ENCODE data around the gene KCNAB1. TPM values are rescaled to one million over a fixed set of nuclear protein-coding genes. Genes with fewer than 3 reads are reported as not detected.

Gene KCNAB1
- total and polyA plus RNA-seq, 2 of the 8 experiments (the other 6 are each of a cell fraction or from before 2014, with no cell fraction given) = 0.51 to 2.3 TPM

DNA sequence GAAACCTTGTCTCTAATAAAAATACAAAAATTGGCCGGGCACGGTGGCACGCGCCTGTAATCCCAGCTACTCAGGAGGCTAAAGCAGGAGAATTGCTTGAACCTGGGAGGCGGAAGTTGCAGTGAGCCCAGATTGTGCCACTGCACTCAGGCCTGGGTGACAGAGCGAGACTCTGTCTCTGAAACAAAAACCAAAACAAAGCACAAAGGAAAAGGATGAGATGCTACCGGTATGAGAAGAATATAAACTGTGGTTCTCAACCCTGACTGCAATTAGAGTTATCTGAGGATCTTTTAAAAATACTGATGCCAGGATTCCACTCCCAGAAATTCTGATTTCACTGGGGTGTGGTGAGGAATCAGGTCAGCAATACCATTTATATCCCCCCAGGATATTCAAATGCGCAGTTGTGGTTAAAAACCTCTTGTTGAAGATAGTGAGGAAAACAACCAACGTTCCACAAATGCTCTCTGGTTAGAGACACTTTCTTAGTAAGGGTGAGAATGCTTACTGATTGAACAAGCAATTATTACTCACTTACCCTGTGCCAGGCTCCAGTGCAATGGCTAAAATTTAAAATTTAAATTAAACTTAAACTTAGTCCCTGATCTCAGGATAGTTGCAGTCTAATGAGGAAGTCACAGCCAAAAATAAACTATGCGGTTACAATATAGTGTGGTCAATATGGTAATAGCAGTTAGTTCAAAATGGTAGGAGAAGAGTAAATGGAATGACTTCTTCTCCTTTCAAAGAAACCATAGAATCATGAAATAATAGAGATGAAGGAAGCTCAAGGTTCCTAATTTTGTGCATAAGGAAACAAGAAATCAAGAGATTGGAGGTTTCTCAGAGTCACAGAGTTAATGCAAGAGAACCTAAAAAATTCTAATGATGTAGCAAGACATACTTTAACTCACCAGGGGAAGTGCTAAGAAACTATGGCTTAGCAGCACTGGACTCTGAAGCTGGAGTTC, 325.0 kb downstream of the KCNAB1 start:
- H3K4ac ChIP-seq (replicated peaks; ENCODE audit: insufficient read length, low read depth, low read length) = no peak overlapping the region
- no peak overlapping the region for H4K5ac ChIP-seq (ENCODE audit: insufficient read length, low read depth, low read length)
- no peak overlapping the region for H3K9ac ChIP-seq (replicated peaks in 1 of 4; ENCODE audit: extremely low read depth in 1 of 4, low read depth in 3 of 4, low read length in 3 of 4)
- no peak for FAIRE-seq
- H2BK12ac ChIP-seq (ENCODE audit: low read depth, low read length) = no peak overlapping the region
- no peaks in the 10 kb centered on the region for H3K79me2 ChIP-seq (ENCODE audit: control insufficient read depth in 1 of 2, insufficient read depth in 2 of 2, low read length in 2 of 2)
- H2AK5ac ChIP-seq (ENCODE audit: low read depth, low read length) = no peak overlapping the region
- H3K9me3 ChIP-seq (ENCODE audit: insufficient read depth in 2 of 2, low read depth in 1 of 2, low read length in 1 of 2) = no peaks in the 10 kb centered on the region
- DNase-seq (ENCODE audit: low read depth in 1 of 2, low spot score in 2 of 2) = no peak
- no peak overlapping the region for H2BK15ac ChIP-seq (ENCODE audit: low read length)
- H3K27me3 ChIP-seq (replicated peaks in 1 of 4; ENCODE audit: control insufficient read depth in 3 of 4, extremely low read depth in 1 of 4, insufficient read depth in 3 of 4, low read length in 3 of 4) = no peaks in the 10 kb centered on the region
- POLR2A ChIA-PET (ENCODE audit: partially characterized antibody) = no interaction called here
- H3K4me1 ChIP-seq (replicated peaks in 1 of 4; ENCODE audit: control insufficient read depth in 3 of 4, insufficient read depth in 4 of 4, low read length in 3 of 4) = peaks cover 0 to 4% (median 0%) of the 10 kb centered on the region in 4 experiments; a peak in 1 of 7 replicates
- no peak overlapping the region for H4K91ac ChIP-seq (replicated peaks; ENCODE audit: insufficient read length, low read length)
- no peaks in the 10 kb centered on the region for H3K79me1 ChIP-seq (ENCODE audit: low read depth, low read length)
- no peak overlapping the region for H3K18ac ChIP-seq (ENCODE audit: extremely low read depth, low read length)
- no peak overlapping the region for H4K8ac ChIP-seq (ENCODE audit: extremely low read depth, insufficient read depth, low read length)
- H3K4me3 ChIP-seq (ENCODE audit: extremely low read depth in 1 of 4, insufficient read depth in 2 of 4, low read depth in 3 of 4, low read length in 4 of 4) = no peak overlapping the region
- no peaks in the 10 kb centered on the region for H3K36me3 ChIP-seq (ENCODE audit: control insufficient read depth in 2 of 4, insufficient read depth in 4 of 4, low read length in 3 of 4)
- H3K14ac ChIP-seq (ENCODE audit: insufficient read length) = no peak overlapping the region
- no peak overlapping the region for H2BK5ac ChIP-seq (ENCODE audit: low read depth, low read length)
- no peaks in the 10 kb centered on the region for H4K20me1 ChIP-seq (replicated peaks in 1 of 2; ENCODE audit: control insufficient read depth in 1 of 2, insufficient read depth in 2 of 2, low read length in 2 of 2)
- CTCF ChIA-PET (ENCODE audit: partially characterized antibody) = interaction anchor here (0.7 to 5.6 kb wide), 10 partner anchors 9 to 692 kb away, joined by 3 to 57 read pairs (median 14); no protein-coding TSS in a partner anchor
- H3K23me2 ChIP-seq (ENCODE audit: low read depth, low read length) = no peaks in the 10 kb centered on the region; the same call in 1 of the 2 replicates
- H2BK20ac ChIP-seq (ENCODE audit: low read length) = no peak overlapping the region
- no peak overlapping the region for H2AFZ ChIP-seq (ENCODE audit: low read length)
- TF ChIP-seq TBP (IDR thresholded peaks at IDR 0.05; ENCODE audit: low read depth, low read length) = no peak
- no peak for TF ChIP-seq ASH2L (IDR thresholded peaks at IDR 0.05; ENCODE audit: low read length)
- TF ChIP-seq RBBP5 (IDR thresholded peaks at IDR 0.05; ENCODE audit: borderline replicate concordance, low read depth, low read length) = no peak
- no peak for TF ChIP-seq SUZ12 (IDR thresholded peaks at IDR 0.05; ENCODE audit: low read length)
- 91% methylated on average over 10 of the region's 10 CpGs; no CpG with 5 or more reads in 1 of the 2 experiments for WGBS, 2 experiments (ENCODE audit: extremely low coverage in 1 of 2, insufficient coverage in 1 of 2, insufficient read length in 1 of 2, insufficient replicate concordance in 2 of 2, low coverage in 1 of 2, low lambda C conversion rate in 2 of 2, missing lambda C conversion rate in 1 of 2)
- no peak overlapping the region for H3K23ac ChIP-seq (ENCODE audit: insufficient read length)
- H2BK120ac ChIP-seq (replicated peaks; ENCODE audit: low read depth, low read length) = no peak overlapping the region
- H3K56ac ChIP-seq (replicated peaks; ENCODE audit: insufficient read length, low read depth, low read length) = no peak overlapping the region
- no peak overlapping the region for H3K27ac ChIP-seq (ENCODE audit: low read depth, low read length)
- no peak overlapping the region for H3K4me2 ChIP-seq (ENCODE audit: insufficient read depth in 1 of 2, low read depth in 2 of 2, low read length in 2 of 2)

Measured in H1 (cell line).